Coronary artery (tissue), 2 donors: ENCODE results near the gene SDK2.

Experiments used
- DNase-seq: peaks from one replicate; pipeline ENCODE4 v3.0.0-alpha.2; 2017; ENCODE audit warnings: low spot score
- H3K27ac ChIP-seq, 2 donors: fragments of 200-600 bp; sonication (generic); one replicate each; pipeline ENCODE4 v1.5.1; 2016 to 2019
- H3K4me3 ChIP-seq: fragments of 200-600 bp; sonication (generic); 2 replicates; pipeline ENCODE4 v1.5.1; 2016; ENCODE audit warnings: mild to moderate bottlenecking, moderate library complexity
- TF ChIP-seq, protein P1 (sequence below): fragments of 200-600 bp; sonication (generic); IDR thresholded peaks from one replicate; pipeline ENCODE4 v1.5.1; 2019; ENCODE audit warnings: antibody characterized with exemption

Gene SDK2

GRCh38 chr17:73496232-73496631, 148.0 kb downstream of the SDK2 start:
- Histone ChIP-seq H3K4me3 (no peak overlapping the region), H3K27ac (no peak overlapping the region)
- TF ChIP-seq, protein P1, sequence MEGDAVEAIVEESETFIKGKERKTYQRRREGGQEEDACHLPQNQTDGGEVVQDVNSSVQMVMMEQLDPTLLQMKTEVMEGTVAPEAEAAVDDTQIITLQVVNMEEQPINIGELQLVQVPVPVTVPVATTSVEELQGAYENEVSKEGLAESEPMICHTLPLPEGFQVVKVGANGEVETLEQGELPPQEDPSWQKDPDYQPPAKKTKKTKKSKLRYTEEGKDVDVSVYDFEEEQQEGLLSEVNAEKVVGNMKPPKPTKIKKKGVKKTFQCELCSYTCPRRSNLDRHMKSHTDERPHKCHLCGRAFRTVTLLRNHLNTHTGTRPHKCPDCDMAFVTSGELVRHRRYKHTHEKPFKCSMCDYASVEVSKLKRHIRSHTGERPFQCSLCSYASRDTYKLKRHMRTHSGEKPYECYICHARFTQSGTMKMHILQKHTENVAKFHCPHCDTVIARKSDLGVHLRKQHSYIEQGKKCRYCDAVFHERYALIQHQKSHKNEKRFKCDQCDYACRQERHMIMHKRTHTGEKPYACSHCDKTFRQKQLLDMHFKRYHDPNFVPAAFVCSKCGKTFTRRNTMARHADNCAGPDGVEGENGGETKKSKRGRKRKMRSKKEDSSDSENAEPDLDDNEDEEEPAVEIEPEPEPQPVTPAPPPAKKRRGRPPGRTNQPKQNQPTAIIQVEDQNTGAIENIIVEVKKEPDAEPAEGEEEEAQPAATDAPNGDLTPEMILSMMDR, result no peak
- DNase-seq, result no peak

DNA sequence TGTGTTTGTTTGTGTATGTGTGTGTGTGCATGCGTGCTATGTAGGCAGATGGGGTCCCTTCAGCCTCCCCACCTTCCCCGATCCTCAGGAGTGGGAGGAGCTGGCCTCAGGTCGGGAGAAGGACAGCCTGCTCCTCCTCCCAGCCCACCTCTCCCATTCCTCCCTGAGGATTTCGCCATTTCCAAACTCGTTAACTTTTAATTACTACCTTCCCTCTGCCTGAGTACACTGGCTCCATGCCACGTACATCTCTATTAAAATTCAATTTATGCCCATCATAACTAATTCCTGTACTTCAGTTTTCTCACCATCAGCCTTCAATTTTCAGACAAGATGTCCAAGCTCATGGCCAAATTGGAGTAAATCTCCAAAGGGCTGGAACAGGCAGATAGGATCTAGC, 148.6 kb downstream of the SDK2 start:
- DNase-seq, result no peak
- TF ChIP-seq, protein P1, result no peak
- no peak overlapping the region for H3K27ac ChIP-seq
- H3K4me3 ChIP-seq, result no peak overlapping the region

- Histone ChIP-seq H3K27ac (no peak overlapping the region), H3K4me3 (no peak overlapping the region)
- TF ChIP-seq, protein P1, result no peak
- no peak for DNase-seq
Measured at GRCh38 chr17:73494950-73495349, 149.3 kb downstream of the SDK2 start.

DNA sequence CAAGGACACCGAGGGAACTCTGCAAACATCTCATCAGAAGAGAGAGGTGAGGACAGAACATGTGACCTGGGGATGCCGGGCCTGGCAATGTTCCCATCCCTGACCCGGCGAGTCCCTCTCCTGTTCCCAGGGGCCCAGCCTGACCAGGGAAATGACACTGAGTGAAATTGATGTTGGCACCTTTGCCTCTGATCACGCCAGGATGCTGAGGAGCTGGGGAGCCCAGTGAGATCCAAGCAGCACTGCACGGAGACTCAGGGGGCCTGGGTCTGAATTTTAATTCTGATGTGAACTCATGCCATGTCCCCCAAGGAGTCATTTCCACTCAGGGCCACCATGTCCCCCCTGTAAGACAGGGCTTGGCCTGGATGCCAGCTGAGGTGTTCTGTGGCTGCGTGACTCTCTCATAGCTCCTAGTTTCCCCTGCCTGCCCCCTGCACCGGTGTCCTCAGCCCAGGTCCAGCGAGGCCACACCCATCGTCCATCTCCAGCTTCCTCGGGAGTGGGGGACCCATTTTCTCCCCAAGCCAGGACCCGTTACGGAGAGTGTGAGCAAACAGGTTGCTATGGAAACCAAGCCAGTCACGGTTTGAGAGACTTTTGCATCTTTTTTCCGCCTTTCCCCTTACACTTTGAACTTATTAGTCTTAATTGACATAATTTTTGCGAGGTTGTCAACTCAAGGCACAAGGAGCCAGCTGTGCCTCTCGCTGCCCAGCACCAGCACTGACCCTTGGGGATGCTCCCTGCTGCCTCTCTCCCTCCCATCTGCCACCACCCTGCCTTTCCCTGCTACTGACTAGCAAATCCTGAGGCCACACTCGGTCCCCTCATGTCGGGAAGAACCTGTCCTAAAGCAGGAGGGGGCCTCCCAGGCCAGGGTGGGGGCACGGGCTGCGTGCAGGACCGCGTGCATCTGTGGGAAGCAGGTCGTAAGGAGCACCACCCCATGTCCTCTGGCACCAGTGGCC, 150.0 kb downstream of the SDK2 start:
- H3K4me3 ChIP-seq, result no peak overlapping the region

DNA sequence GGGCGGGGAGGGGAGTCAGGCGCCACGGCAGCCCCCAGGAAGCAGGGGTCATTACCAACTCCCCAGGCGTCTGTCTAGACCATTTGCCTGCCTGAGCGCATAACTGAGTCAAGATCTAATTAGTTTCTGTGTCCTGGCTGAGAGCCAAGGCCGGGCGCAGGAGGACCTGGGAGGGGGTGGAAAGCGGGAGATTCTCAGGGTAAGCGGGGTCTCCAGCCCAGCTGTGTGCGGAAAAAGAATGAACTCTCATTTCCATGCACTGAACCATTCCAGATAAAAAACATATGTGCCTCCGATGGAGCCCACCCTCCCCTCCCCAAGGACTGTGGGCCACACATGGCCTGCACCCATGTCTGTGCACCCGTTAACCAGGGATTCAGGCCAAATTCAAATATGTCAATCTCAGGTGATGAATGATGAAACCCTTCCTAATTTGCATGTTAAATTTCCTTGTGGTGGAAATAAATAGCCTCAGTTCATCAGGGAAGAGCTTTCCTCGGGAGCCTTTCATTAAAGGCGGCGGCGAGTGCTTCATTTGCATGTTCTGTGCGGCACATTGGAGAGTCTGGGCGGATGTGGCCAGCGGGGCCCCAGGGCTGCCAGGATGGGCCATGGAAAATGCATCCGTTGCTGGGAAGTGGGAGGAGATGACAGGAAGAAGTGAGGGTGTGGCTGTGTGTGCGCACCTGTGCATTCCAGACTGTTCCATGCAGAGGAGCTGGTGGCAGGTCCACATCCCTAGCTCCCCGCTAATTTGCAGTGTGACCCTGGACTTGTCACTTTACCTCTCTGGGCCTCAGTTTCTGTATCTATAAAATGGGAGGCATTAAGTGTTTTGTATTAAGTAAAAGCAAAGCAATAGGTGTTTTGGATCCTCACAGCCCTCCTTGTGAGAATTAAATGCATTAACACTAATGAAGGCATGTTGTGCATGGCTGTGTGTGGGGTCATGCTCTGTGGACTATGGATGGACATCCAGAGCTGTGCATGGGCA, 151.1 kb downstream of the SDK2 start:
- DNase-seq, result no peak
- TF ChIP-seq, protein P1, result no peak
- no peak overlapping the region for H3K27ac ChIP-seq
- no peak overlapping the region for H3K4me3 ChIP-seq

More for the DNA sequence above, 150.0 kb downstream of the SDK2 start:
- no peak for DNase-seq
- TF ChIP-seq, protein P1, result no peak
- H3K27ac ChIP-seq, result no peak overlapping the region

DNA sequence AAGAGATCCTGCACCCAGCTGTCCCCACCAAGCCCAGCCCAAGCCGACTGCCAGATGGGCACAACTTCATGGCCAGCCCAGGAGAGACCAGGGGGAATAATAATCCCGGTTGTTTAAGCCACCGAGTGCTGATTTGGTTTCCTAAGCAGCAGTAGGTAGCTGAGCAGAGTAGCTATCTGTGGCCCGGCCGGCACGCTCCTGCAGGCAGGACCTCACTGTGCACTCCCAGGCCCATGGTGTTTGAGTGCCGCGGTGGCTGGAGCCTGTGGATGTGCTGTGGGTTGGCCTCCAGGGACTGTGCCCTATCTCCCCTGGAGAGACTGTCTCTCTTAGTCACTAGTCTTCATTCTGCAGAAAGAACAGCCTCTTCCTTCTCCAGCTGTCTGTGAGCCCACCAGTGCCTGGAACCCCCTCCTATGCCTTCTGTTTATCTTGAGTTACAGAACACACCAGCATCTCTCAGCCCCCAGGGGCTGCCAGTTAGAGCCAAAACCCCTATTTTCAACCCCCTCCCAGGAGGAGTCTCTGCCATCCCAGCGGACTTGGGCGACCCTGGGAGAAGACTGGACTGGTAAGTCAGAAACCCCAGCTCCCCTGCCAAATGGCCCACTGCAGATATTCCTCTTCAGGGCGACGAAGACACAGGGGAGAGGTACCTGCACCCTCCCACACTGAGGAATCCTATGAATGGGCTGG, 152.0 kb downstream of the SDK2 start:
- no peak for DNase-seq
- H3K4me3 ChIP-seq, result no peak overlapping the region
- no peak overlapping the region for H3K27ac ChIP-seq
- TF ChIP-seq, protein P1, result no peak
